Stimulated activated naive B cell treated with anti-CD40 and anti-IgM and Interleukin-4, amounts not matched to agents 10 μg/mL and 1 μg/mL and 100 μg/mL, for 72 hours (primary cell): ENCODE measurements around the gene TRIP13.

ENCODE experiments used
- ATAC-seq, 2 donors: fragments of 150-1000 bp; cut with Tn5 transposase; replicated peaks; 2 replicates each; pipeline ENCODE4 v1.10.0; 2021; ENCODE audit warnings: moderate library complexity in 1 of 2
- DNase-seq: peaks from one replicate; pipeline ENCODE4 v3.0.0; 2021
- H3K27ac Mint-ChIP-seq: one replicate; pipeline ENCODE4 v1.8.0; 2022; ENCODE audit warnings: mild to moderate bottlenecking, mixed read lengths
- H3K27me3 Mint-ChIP-seq, 2 donors: one replicate each; pipeline ENCODE4 v1.8.0; 2022; ENCODE audit warnings: mixed read lengths in 2 of 2
- H3K36me3 Mint-ChIP-seq, 2 donors: one replicate each; pipeline ENCODE4 v1.8.0; 2022; ENCODE audit warnings: mixed read lengths in 2 of 2, mild to moderate bottlenecking in 1 of 2
- H3K4me1 Mint-ChIP-seq, 2 donors: one replicate each; pipeline ENCODE4 v1.8.0; 2022; ENCODE audit warnings: mixed read lengths in 2 of 2, mild to moderate bottlenecking in 1 of 2
- H3K4me3 Mint-ChIP-seq, 2 donors: one replicate each; pipeline ENCODE4 v1.8.0; 2022; ENCODE audit warnings: mild to moderate bottlenecking in 2 of 2, mixed read lengths in 2 of 2, moderate library complexity in 1 of 2
- H3K9me3 Mint-ChIP-seq, 2 donors: one replicate each; pipeline ENCODE4 v1.8.0; 2022; ENCODE audit warnings: mixed read lengths in 2 of 2, mild to moderate bottlenecking in 1 of 2

Gene TRIP13

GRCh38 chr5:965604-966344 is 73.1 kb downstream of the TRIP13 start:
- no peaks in the 10 kb centered on the region for H3K36me3 Mint-ChIP-seq
- H3K4me1 Mint-ChIP-seq, result peaks cover 18 to 44% of the 10 kb centered on the region in 2 donors
- H3K9me3 Mint-ChIP-seq, result no peaks in the 10 kb centered on the region
- H3K27ac Mint-ChIP-seq, result no peak overlapping the region
- H3K4me3 Mint-ChIP-seq, result no peak overlapping the region
- ATAC-seq (no peak), DNase-seq (no peak)
- peaks cover 79 to 90% of the 10 kb centered on the region in 2 donors for H3K27me3 Mint-ChIP-seq

GRCh38 chr5:966345-966710 is 73.6 kb downstream of the TRIP13 start:
- Mint-ChIP-seq H3K27ac (no peak overlapping the region), H3K9me3 (peaks cover 0 to 3% of the 10 kb centered on the region in 2 donors), H3K4me1 (peaks cover 16 to 38% of the 10 kb centered on the region in 2 donors), H3K4me3 (no peak overlapping the region), H3K27me3 (peaks cover 79 to 90% of the 10 kb centered on the region in 2 donors), H3K36me3 (no peaks in the 10 kb centered on the region)
- ATAC-seq (no peak), DNase-seq (no peak)

GRCh38 chr5:966941-967340 is 74.3 kb downstream of the TRIP13 start:
- H3K4me3 Mint-ChIP-seq, result no peak overlapping the region
- peaks cover 4 to 7% of the 10 kb centered on the region in 2 donors for H3K9me3 Mint-ChIP-seq
- H3K27ac Mint-ChIP-seq, result no peak overlapping the region
- H3K4me1 Mint-ChIP-seq, result peaks cover 16 to 35% of the 10 kb centered on the region in 2 donors
- ATAC-seq, result no peak
- no peaks in the 10 kb centered on the region for H3K36me3 Mint-ChIP-seq
- no peak for DNase-seq
- H3K27me3 Mint-ChIP-seq, result peaks cover 78 to 90% of the 10 kb centered on the region in 2 donors
